HepG2 (cell line): Measurements from ENCODE around the gene ANO5. TPM values are rescaled to one million over a fixed set of nuclear protein-coding genes. Genes with fewer than 3 reads are reported as not detected.
A peak's percentile ranks its signal among the peaks of the same experiment; 100 is the strongest.

Source experiments
- ATAC-seq: fragments of 200-7000 bp; cut with Tn5 transposase; 3 replicates; pipeline ENCODE4 v1.9.1; 2020; ENCODE audit warnings: mild to moderate bottlenecking, moderate library complexity
- BruUV-seq: library from RNA; stranded (reverse); fragments of 400-500 nt; replicated peaks from 2 replicates; lab custom pipeline; 2021; lab: Mats Ljungman, UMichigan
- CTCF ChIA-PET: fragments of 300-600 bp; formaldehyde crosslinking; extraction: SDS; loops from one replicate; lab custom pipeline; 2021; ENCODE audit warnings: low total read pairs, inconsistent platforms, low intra/inter-chr PET ratio; lab: Yijun Ruan, JAX
- POLR2A ChIA-PET: fragments of 350-600 bp; sonication (Branson Sonifier 250); formaldehyde crosslinking; loops from one replicate; lab custom pipeline; 2020; ENCODE audit warnings: antibody characterized with exemption, inconsistent platforms; lab: Yijun Ruan, JAX
- DNase-seq: peaks from one replicate; pipeline ENCODE4 v3.0.0-alpha.2; 2015; ENCODE audit warnings: low spot score
- FAIRE-seq: peaks from 3 replicates; lab custom pipeline; 2011; peaks lifted over from hg19 to GRCh38; lab: Jason Lieb, UNC
- H2AFZ ChIP-seq: one replicate; pipeline ENCODE4 v1.6.1; 2011; ENCODE audit warnings: low read length, inconsistent platforms
- H3K27ac ChIP-seq: fragments of 300-600 bp; 3 replicates; pipeline ENCODE4 v1.8.0; 2011; ENCODE audit warnings: mixed run types, mild to moderate bottlenecking, mixed read lengths, low read length, inconsistent platforms; ENCODE audit not compliant: insufficient read depth; ENCODE audit errors: extremely low read length
- H3K27me3 ChIP-seq, 2 experiments: fragments of 200-600 bp in 1 of 2; 2 replicates in 1 of 2; 3 replicates in 1 of 2; pipeline versions ENCODE4 v1.6.0 to v1.8.0; 2011; ENCODE audit warnings: low read length in 2 of 2, mild to moderate bottlenecking in 2 of 2, moderate library complexity in 2 of 2, inconsistent platforms in 1 of 2; ENCODE audit not compliant: insufficient read depth in 2 of 2, control insufficient read depth in 1 of 2
- H3K36me3 ChIP-seq, 2 experiments: fragments of 200-600 bp in 1 of 2; replicated peaks in 1 of 2; 2 replicates in 1 of 2; 3 replicates in 1 of 2; pipeline versions ENCODE4 v1.5.1 to v1.8.0; 2011; ENCODE audit warnings: low read length in 2 of 2, inconsistent platforms in 1 of 2; ENCODE audit not compliant: insufficient read depth in 2 of 2, control insufficient read depth in 1 of 2
- H3K4me1 ChIP-seq: 2 replicates; pipeline ENCODE4 v1.5.1; 2012; ENCODE audit warnings: low read length, inconsistent platforms; ENCODE audit not compliant: insufficient read depth
- H3K4me2 ChIP-seq: 2 replicates; pipeline ENCODE4 v1.6.0; 2011; ENCODE audit warnings: low read depth, low read length, inconsistent platforms
- H3K4me3 ChIP-seq, 3 experiments: fragments of 200-600 bp in 1 of 3; sonication (generic), shearing (Covaris generic) in 1 of 3; replicated peaks in 1 of 3; 2 replicates each; pipeline ENCODE4 v1.5.1; 2011 to 2016; ENCODE audit warnings: low read length in 3 of 3, inconsistent platforms in 2 of 3, low read depth in 2 of 3, mild to moderate bottlenecking in 2 of 3, control low read depth in 1 of 3, mixed read lengths in 1 of 3; ENCODE audit not compliant: insufficient read depth in 1 of 3
- H3K79me2 ChIP-seq: one replicate; pipeline ENCODE4 v1.6.1; 2011; ENCODE audit warnings: low read length, inconsistent platforms; ENCODE audit not compliant: insufficient read depth
- H3K9ac ChIP-seq: 2 replicates; pipeline ENCODE4 v1.6.0; 2011; ENCODE audit warnings: mild to moderate bottlenecking, low read depth, low read length, inconsistent platforms; ENCODE audit not compliant: insufficient read depth
- H3K9me3 ChIP-seq: 2 replicates; pipeline ENCODE4 v1.5.1; 2012; ENCODE audit warnings: mild to moderate bottlenecking, low read length
- H4K20me1 ChIP-seq: 2 replicates; pipeline ENCODE4 v1.6.0; 2011; ENCODE audit warnings: inconsistent platforms, mild to moderate bottlenecking, low read length, moderate library complexity; ENCODE audit not compliant: insufficient read depth
- DZIP1 ChIP-seq: sonication (generic); formaldehyde crosslinking; IDR thresholded peaks from 2 replicates; pipeline ENCODE4 v1.5.0; 2020; ENCODE audit warnings: mild to moderate bottlenecking, missing genetic modification reagents
- ELF1 ChIP-seq: sonication (generic); formaldehyde crosslinking; IDR thresholded peaks from 2 replicates; pipeline ENCODE4 v1.4.0; 2020; ENCODE audit warnings: missing genetic modification reagents
- MAF1 ChIP-seq: sonication (generic); formaldehyde crosslinking; IDR thresholded peaks from 2 replicates; pipeline ENCODE4 v1.5.0; 2020; ENCODE audit warnings: missing genetic modification reagents, borderline replicate concordance
- NFIC ChIP-seq: IDR thresholded peaks from 2 replicates; pipeline ENCODE4 v1.6.1; 2012; ENCODE audit warnings: mild to moderate bottlenecking, low read length, inconsistent platforms
- NFYB ChIP-seq: sonication (generic); formaldehyde crosslinking; IDR thresholded peaks from 2 replicates; pipeline ENCODE4 v1.4.0; 2020; ENCODE audit warnings: missing genetic modification reagents
- POLR2A ChIP-seq, 2 experiments: IDR thresholded peaks; 2 replicates each; pipeline ENCODE4 v1.6.1; 2011; ENCODE audit warnings: low read depth in 2 of 2, low read length in 2 of 2, mild to moderate bottlenecking in 1 of 2, moderate library complexity in 1 of 2; ENCODE audit not compliant: insufficient read depth in 1 of 2
- STAT5B ChIP-seq: sonication (generic); formaldehyde crosslinking; IDR thresholded peaks from 2 replicates; pipeline ENCODE4 v1.4.0; 2020; ENCODE audit warnings: missing genetic modification reagents
- ZMYM4 ChIP-seq: sonication (generic); formaldehyde crosslinking; IDR thresholded peaks from 2 replicates; pipeline ENCODE4 v1.8.1; 2023; ENCODE audit warnings: mild to moderate bottlenecking, missing genetic modification reagents
- ZNF263 ChIP-seq: sonication (generic); formaldehyde crosslinking; IDR thresholded peaks from 2 replicates; pipeline ENCODE4 v1.4.0; 2020; ENCODE audit warnings: missing genetic modification reagents
- ZNF724P ChIP-seq: sonication (generic); formaldehyde crosslinking; IDR thresholded peaks from 2 replicates; pipeline ENCODE4 v1.8.0; 2022; ENCODE audit warnings: missing genetic modification reagents, borderline replicate concordance
- ZSCAN29 ChIP-seq: sonication (generic); formaldehyde crosslinking; conservative IDR thresholded peaks from 2 replicates; pipeline ENCODE4 v1.4.0; 2020; ENCODE audit warnings: mild to moderate bottlenecking, missing genetic modification reagents
- WGBS: methylation state at CpG from one replicate; pipeline ENCODE4 v1.1.6; 2017; ENCODE audit warnings: low lambda C conversion rate; 5-methylcytosine and 5-hydroxymethylcytosine counted together
- in situ Hi-C: cut with HindIII; loops from 2 replicates; pipeline ENCODE4 v1.10.0; 2017; ENCODE audit warnings: low pct_unique_long_range_greater_than_20kb; ENCODE audit not compliant: extremely low pct_ligation_motif_present
- intact Hi-C: fragments of 100-400 bp; cut with micrococcal nuclease; formaldehyde crosslinking; loops from one replicate; pipeline ENCODE4 v1.10.0; 2022; ENCODE audit not compliant: unreplicated experiment
- polyA plus RNA-seq, 8 experiments: library from polyadenylated mRNA; depleted of rRNA in 3 of 8; stranded (reverse) in 7 of 8; unstranded in 1 of 8; fragments of >200 nt; fragmentation: Illumina TruSeq in 4 of 8; extraction: Trizol in 4 of 8; gene quantifications; 2 replicates each; pipeline versions ENCODE4 v1.2.1 to v1.2.3, GENCODE V29; 2011 to 2016; ENCODE audit warnings: low read depth in 4 of 8, missing spikeins in 1 of 8, mixed read lengths in 1 of 8; ENCODE audit not compliant: insufficient read depth in 1 of 8
- total RNA-seq, 5 experiments: library from RNA; depleted of rRNA; stranded (reverse); fragments of >200 nt; fragmentation: Illumina TruSeq; extraction: Trizol; gene quantifications; 2 replicates each; pipeline ENCODE4 v1.2.3, GENCODE V29; 2016; ENCODE audit warnings: low read depth in 1 of 5
- TF ChIP-seq, protein P1 (sequence below): sonication (generic); formaldehyde crosslinking; IDR thresholded peaks from 2 replicates; pipeline ENCODE4 v1.5.1; 2020; ENCODE audit warnings: mild to moderate bottlenecking, missing genetic modification reagents, moderate library complexity
- TF ChIP-seq, protein P2 (sequence below): sonication (generic); formaldehyde crosslinking; conservative IDR thresholded peaks from 2 replicates; pipeline ENCODE4 v1.8.0; 2022; ENCODE audit warnings: mild to moderate bottlenecking, moderate library complexity, missing genetic modification reagents

ANO5 gene
- total and polyA plus RNA-seq, 2 of the 13 experiments (the other 11 are each of a cell fraction or from before 2014, with no cell fraction given), result 0.02 to 0.03 TPM

- TF ChIP-seq, protein P1, sequence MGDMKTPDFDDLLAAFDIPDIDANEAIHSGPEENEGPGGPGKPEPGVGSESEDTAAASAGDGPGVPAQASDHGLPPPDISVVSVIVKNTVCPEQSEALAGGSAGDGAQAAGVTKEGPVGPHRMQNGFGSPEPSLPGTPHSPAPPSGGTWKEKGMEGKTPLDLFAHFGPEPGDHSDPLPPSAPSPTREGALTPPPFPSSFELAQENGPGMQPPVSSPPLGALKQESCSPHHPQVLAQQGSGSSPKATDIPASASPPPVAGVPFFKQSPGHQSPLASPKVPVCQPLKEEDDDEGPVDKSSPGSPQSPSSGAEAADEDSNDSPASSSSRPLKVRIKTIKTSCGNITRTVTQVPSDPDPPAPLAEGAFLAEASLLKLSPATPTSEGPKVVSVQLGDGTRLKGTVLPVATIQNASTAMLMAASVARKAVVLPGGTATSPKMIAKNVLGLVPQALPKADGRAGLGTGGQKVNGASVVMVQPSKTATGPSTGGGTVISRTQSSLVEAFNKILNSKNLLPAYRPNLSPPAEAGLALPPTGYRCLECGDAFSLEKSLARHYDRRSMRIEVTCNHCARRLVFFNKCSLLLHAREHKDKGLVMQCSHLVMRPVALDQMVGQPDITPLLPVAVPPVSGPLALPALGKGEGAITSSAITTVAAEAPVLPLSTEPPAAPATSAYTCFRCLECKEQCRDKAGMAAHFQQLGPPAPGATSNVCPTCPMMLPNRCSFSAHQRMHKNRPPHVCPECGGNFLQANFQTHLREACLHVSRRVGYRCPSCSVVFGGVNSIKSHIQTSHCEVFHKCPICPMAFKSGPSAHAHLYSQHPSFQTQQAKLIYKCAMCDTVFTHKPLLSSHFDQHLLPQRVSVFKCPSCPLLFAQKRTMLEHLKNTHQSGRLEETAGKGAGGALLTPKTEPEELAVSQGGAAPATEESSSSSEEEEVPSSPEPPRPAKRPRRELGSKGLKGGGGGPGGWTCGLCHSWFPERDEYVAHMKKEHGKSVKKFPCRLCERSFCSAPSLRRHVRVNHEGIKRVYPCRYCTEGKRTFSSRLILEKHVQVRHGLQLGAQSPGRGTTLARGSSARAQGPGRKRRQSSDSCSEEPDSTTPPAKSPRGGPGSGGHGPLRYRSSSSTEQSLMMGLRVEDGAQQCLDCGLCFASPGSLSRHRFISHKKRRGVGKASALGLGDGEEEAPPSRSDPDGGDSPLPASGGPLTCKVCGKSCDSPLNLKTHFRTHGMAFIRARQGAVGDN, result peak; percentile 43; the same call in 1 of the 2 replicates
- TF ChIP-seq, protein P2, sequence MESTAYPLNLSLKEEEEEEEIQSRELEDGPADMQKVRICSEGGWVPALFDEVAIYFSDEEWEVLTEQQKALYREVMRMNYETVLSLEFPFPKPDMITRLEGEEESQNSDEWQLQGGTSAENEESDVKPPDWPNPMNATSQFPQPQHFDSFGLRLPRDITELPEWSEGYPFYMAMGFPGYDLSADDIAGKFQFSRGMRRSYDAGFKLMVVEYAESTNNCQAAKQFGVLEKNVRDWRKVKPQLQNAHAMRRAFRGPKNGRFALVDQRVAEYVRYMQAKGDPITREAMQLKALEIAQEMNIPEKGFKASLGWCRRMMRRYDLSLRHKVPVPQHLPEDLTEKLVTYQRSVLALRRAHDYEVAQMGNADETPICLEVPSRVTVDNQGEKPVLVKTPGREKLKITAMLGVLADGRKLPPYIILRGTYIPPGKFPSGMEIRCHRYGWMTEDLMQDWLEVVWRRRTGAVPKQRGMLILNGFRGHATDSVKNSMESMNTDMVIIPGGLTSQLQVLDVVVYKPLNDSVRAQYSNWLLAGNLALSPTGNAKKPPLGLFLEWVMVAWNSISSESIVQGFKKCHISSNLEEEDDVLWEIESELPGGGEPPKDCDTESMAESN (CRISPR knock-in tag), result peak; percentile 99
- TF ChIP-seq, all 625 proteins: peak for 9
Observed at GRCh38 chr11:22192642-22193347, at the start of gene ANO5 (continued).

DNA sequence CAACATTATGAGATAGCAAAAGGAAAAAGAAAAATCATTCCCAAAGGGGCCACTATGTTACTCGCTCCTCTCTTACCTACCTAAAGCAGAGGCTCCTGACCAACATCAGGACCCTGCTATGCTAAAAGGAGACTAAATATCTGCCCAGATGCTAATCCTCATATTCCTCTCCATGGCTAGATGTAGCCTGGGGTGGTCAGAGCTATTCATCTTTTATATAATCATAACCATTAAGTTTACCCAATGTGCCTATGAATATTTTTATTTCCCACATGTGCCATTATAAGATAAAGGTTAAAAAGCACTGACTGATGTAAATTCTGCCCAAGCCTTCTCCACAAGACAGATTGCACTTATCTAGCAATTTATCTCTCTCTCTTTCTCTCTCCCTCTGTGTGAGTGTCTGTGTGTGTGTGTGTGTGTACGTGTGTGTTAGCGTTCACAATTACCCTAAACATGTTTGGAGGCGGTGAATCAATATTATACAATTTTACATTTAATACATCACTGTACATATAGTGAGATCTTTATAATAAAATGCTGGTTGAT, 41.2 kb upstream of the ANO5 start:
- no peak overlapping the region for H3K4me3 ChIP-seq
- no peaks in the 10 kb centered on the region for H4K20me1 ChIP-seq
- DNase-seq (no peak), FAIRE-seq (no peak), ATAC-seq (no peak)
- no peaks in the 10 kb centered on the region for H3K79me2 ChIP-seq
- no peak overlapping the region for H3K4me2 ChIP-seq
- no peaks in the 10 kb centered on the region for H3K9me3 ChIP-seq
- no peak overlapping the region for H2AFZ ChIP-seq
- POLR2A ChIA-PET, result no interaction called here
- CTCF ChIA-PET, result no interaction called here
- H3K4me1 ChIP-seq, result no peaks in the 10 kb centered on the region
- H3K36me3 ChIP-seq, result no peaks in the 10 kb centered on the region
- WGBS, result 51% methylated on average over 4 of the region's 4 CpGs
- intact Hi-C loops, result no loop called here
- H3K27ac ChIP-seq, result no peak overlapping the region
- in situ Hi-C loops, result no loop called here
- BruUV-seq, result no TSS peak
- H3K9ac ChIP-seq, result no peak overlapping the region
- no peaks in the 10 kb centered on the region for H3K27me3 ChIP-seq
- TF ChIP-seq NFIC, result no peak
- TF ChIP-seq ZNF263 (CRISPR knock-in tag), result no peak
- no peak for TF ChIP-seq ZSCAN29
- no peak for TF ChIP-seq NFYB
- no peak for TF ChIP-seq ZMYM4 (CRISPR knock-in tag)
- TF ChIP-seq DZIP1 (CRISPR knock-in tag), result no peak
- TF ChIP-seq STAT5B, result no peak
- no peak for TF ChIP-seq ELF1 (CRISPR knock-in tag)
- TF ChIP-seq ZNF724P (CRISPR knock-in tag), result no peak
- TF ChIP-seq POLR2A (IDR thresholded peaks at IDR 0.05; ENCODE audit: insufficient read depth in 1 of 2, low read depth in 2 of 2, low read length in 2 of 2), result no peak
- no peak for TF ChIP-seq MAF1 (CRISPR knock-in tag)
